Smooth muscle cell of trachea (primary cell): ENCODE measurements around the gene CHST14. TPM values are rescaled to one million over a fixed set of nuclear protein-coding genes. Genes with fewer than 3 reads are reported as not detected.

ENCODE experiments used
- total RNA-seq: library from RNA; depleted of rRNA; stranded (reverse); fragments of >200 nt; gene quantifications from 2 replicates; pipeline ENCODE4 v1.2.1, GENCODE V29; 2014

Gene CHST14, protein sequence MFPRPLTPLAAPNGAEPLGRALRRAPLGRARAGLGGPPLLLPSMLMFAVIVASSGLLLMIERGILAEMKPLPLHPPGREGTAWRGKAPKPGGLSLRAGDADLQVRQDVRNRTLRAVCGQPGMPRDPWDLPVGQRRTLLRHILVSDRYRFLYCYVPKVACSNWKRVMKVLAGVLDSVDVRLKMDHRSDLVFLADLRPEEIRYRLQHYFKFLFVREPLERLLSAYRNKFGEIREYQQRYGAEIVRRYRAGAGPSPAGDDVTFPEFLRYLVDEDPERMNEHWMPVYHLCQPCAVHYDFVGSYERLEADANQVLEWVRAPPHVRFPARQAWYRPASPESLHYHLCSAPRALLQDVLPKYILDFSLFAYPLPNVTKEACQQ
- total RNA-seq: 15.9 and 18.2 TPM in 2 replicates

GRCh38 chr15:40470423-40471104 lies at the start of gene CHST14:
Gene CHST14, plus strand, starts transcription at chr15:40470984. Its CDS starts 230 bp downstream, at chr15:40471214.

GRCh38 chr15:40440743-40441564 lies 29.8 kb upstream of the CHST14 start, which contains the start of gene BAHD1:
Gene BAHD1, plus strand, starts transcription at chr15:40440953. Its CDS starts 17,512 bp downstream, at chr15:40458465.

Other genes with a start within 250 kb of the CHST14 start
- under 0.01 and 0.29 TPM in 2 replicates for gene PAK6, start 231.9 kb upstream of the CHST14 start, total RNA-seq
- gene ANKRD63, start 187.9 kb upstream of the CHST14 start, total RNA-seq: not detected in 2 replicates
- 0.17 and 0.29 TPM in 2 replicates for gene PLCB2, start 163.0 kb upstream of the CHST14 start, total RNA-seq
- gene INAFM2, start 147.3 kb upstream of the CHST14 start, total RNA-seq: 5.4 and 15.7 TPM in 2 replicates
- 21.2 and 39.2 TPM in 2 replicates for gene CCDC9B, start 130.0 kb upstream of the CHST14 start, total RNA-seq
- not detected in 2 replicates for gene PHGR1, start 120.0 kb upstream of the CHST14 start, total RNA-seq
- gene DISP2, start 112.8 kb upstream of the CHST14 start, total RNA-seq: under 0.01 and 2.2 TPM in 2 replicates
- gene KNSTRN, start 88.3 kb upstream of the CHST14 start, total RNA-seq: 12.9 and 81.2 TPM in 2 replicates
- gene IVD, start 65.2 kb upstream of the CHST14 start, total RNA-seq: 48.1 and 79.6 TPM in 2 replicates
- gene BAHD1, start 30.0 kb upstream of the CHST14 start, total RNA-seq: 7.3 and 9.6 TPM in 2 replicates
- gene CCDC32, start 94.1 kb downstream of the CHST14 start, total RNA-seq: 23.7 and 50.4 TPM in 2 replicates
- 12.6 and 13.2 TPM in 2 replicates for gene RPUSD2, start 98.3 kb downstream of the CHST14 start, total RNA-seq
- gene KNL1, start 123.3 kb downstream of the CHST14 start, total RNA-seq: 1.2 and 28.2 TPM in 2 replicates
- gene RAD51, start 224.2 kb downstream of the CHST14 start, total RNA-seq: 1.3 and 4.1 TPM in 2 replicates